ENCODE measurements around the gene BAIAP2. TPM values are rescaled to one million over a fixed set of nuclear protein-coding genes. Genes with fewer than 3 reads are reported as not detected.

The BAIAP2 gene
- 45.8 TPM for total RNA-seq
- polyA plus RNA-seq (ENCODE audit: insufficient read depth, low read depth, low replicate concordance) = 44.5 TPM
- long read RNA-seq, donor 1, partial matches to known transcripts = 6 of 8 reads
- long read RNA-seq, donor 1, other reads (novel, unspliced or antisense) = 0 of 8 reads
- long read RNA-seq, donor 2, partial matches to known transcripts = 10 of 16 reads
- long read RNA-seq, donor 2, other reads (novel, unspliced or antisense) = 0 of 16 reads
- long read RNA-seq, donor 3, partial matches to known transcripts = 0 of 9 reads
- long read RNA-seq, donor 3, other reads (novel, unspliced or antisense) = 0 of 9 reads
- long read RNA-seq, donor 4, partial matches to known transcripts = 0 of 4 reads
- long read RNA-seq, donor 4, other reads (novel, unspliced or antisense) = 0 of 4 reads
- long read RNA-seq, donor 5, partial matches to known transcripts = 0 of 2 reads
- long read RNA-seq, donor 5, other reads (novel, unspliced or antisense) = 0 of 2 reads
- long read RNA-seq, donor 6, partial matches to known transcripts = 10 of 12 reads
- long read RNA-seq, donor 6, other reads (novel, unspliced or antisense) = 0 of 12 reads
- long read RNA-seq, donor 7, partial matches to known transcripts = 10 of 29 reads
- long read RNA-seq, donor 7, other reads (novel, unspliced or antisense) = 12 of 29 reads
- long read RNA-seq, donor 8, partial matches to known transcripts = 5 of 7 reads
- long read RNA-seq, donor 8, other reads (novel, unspliced or antisense) = 0 of 7 reads
- long read RNA-seq, donor 9, partial matches to known transcripts = 0 of 3 reads
- long read RNA-seq, donor 9, other reads (novel, unspliced or antisense) = 0 of 3 reads
- long read RNA-seq, donor 10, partial matches to known transcripts = 0 of 2 reads
- long read RNA-seq, donor 10, other reads (novel, unspliced or antisense) = 0 of 2 reads

GRCh38 chr17:81034779-81035520 lies at the start of gene BAIAP2:
Gene BAIAP2 (plus strand): TSS chr17:81035151. CDS start chr17:81035255, 104 bp downstream.
- no peaks in the 10 kb centered on the region for H3K9me3 ChIP-seq (ENCODE audit: control insufficient read depth in 2 of 3, insufficient read depth in 1 of 3, low read length in 3 of 3)
- peak within 1 kb of the TSS; percentile 62 to 82 (median 75) for H3K4me3 ChIP-seq (ENCODE audit: low read length in 3 of 3)
- H3K27me3 ChIP-seq (ENCODE audit: control insufficient read depth, insufficient read depth, low read length) = no peaks in the 10 kb centered on the region
- FAIRE-seq = no peak
- no peak for TF ChIP-seq CTCF (IDR thresholded peaks at IDR 0.05; ENCODE audit: borderline replicate concordance, extremely low read depth, insufficient read depth)
- intact Hi-C loops (cut with DNase I) = no loop called here
- peaks cover 0 to 59% (median 25%) of the 10 kb centered on the region in 3 donors for H3K4me1 ChIP-seq (ENCODE audit: control insufficient read depth in 2 of 3, insufficient read depth in 2 of 3, low read depth in 1 of 3, low read length in 3 of 3)
- H3K9ac ChIP-seq (ENCODE audit: low read length in 3 of 3) = peak within 1 kb of the TSS; percentile 33 to 82 (median 69)
- peaks cover 0 to 4% (median 0%) of the 10 kb centered on the region in 3 donors for H3K36me3 ChIP-seq (ENCODE audit: control insufficient read depth in 2 of 3, insufficient read depth in 3 of 3, low read length in 3 of 3)
- H3K27ac ChIP-seq (ENCODE audit: low read depth in 2 of 2, low read length in 2 of 2) = peak within 1 kb of the TSS; percentile 53 to 74
- peak; percentile 95 to 99 (median 98) for DNase-seq

- Histone ChIP-seq H3K4me1 (ENCODE audit: control insufficient read depth in 2 of 3, insufficient read depth in 2 of 3, low read depth in 1 of 3, low read length in 3 of 3) (peaks cover 0 to 15% (median 9%) of the 10 kb centered on the region in 3 donors), H3K36me3 (ENCODE audit: control insufficient read depth in 2 of 3, insufficient read depth in 3 of 3, low read length in 3 of 3) (no peaks in the 10 kb centered on the region), H3K9me3 (ENCODE audit: control insufficient read depth in 2 of 3, insufficient read depth in 1 of 3, low read length in 3 of 3) (no peaks in the 10 kb centered on the region), H3K27me3 (ENCODE audit: control insufficient read depth, insufficient read depth, low read length) (no peaks in the 10 kb centered on the region), H3K4me3 (ENCODE audit: low read length in 3 of 3) (no peak overlapping the region), H3K9ac (ENCODE audit: low read length in 3 of 3) (no peak overlapping the region), H3K27ac (ENCODE audit: low read depth in 2 of 2, low read length in 2 of 2) (no peak overlapping the region)
- TF ChIP-seq CTCF (IDR thresholded peaks at IDR 0.05; ENCODE audit: borderline replicate concordance, extremely low read depth, insufficient read depth) = no peak
- intact Hi-C loops (cut with DNase I) = loop anchor here (5.0 kb wide), 1 partner anchor 116 kb away; no protein-coding TSS in a partner anchor
- DNase-seq = no peak
- FAIRE-seq = no peak
These were observed 48.9 kb upstream of the BAIAP2 start for GRCh38 chr17:80986046-80986445.

- FAIRE-seq (no peak), DNase-seq (peak in 1 of 5 donors; percentile 49)
- Histone ChIP-seq H3K27me3 (ENCODE audit: control insufficient read depth, insufficient read depth, low read length) (no peaks in the 10 kb centered on the region), H3K4me3 (ENCODE audit: low read length in 3 of 3) (no peak overlapping the region), H3K9me3 (ENCODE audit: control insufficient read depth in 2 of 3, insufficient read depth in 1 of 3, low read length in 3 of 3) (no peaks in the 10 kb centered on the region), H3K9ac (ENCODE audit: low read length in 3 of 3) (no peak overlapping the region), H3K4me1 (ENCODE audit: control insufficient read depth in 2 of 3, insufficient read depth in 2 of 3, low read depth in 1 of 3, low read length in 3 of 3) (peaks cover 0 to 17% (median 9%) of the 10 kb centered on the region in 3 donors), H3K36me3 (ENCODE audit: control insufficient read depth in 2 of 3, insufficient read depth in 3 of 3, low read length in 3 of 3) (no peaks in the 10 kb centered on the region), H3K27ac (ENCODE audit: low read depth in 2 of 2, low read length in 2 of 2) (no peak overlapping the region)
- no peak for TF ChIP-seq CTCF (IDR thresholded peaks at IDR 0.05; ENCODE audit: borderline replicate concordance, extremely low read depth, insufficient read depth)
- intact Hi-C loops (cut with DNase I) = loop anchor here (5.0 kb wide), 1 partner anchor 115 kb away; no protein-coding TSS in a partner anchor
These were observed 48.0 kb upstream of the BAIAP2 start for GRCh38 chr17:80986816-80987475.

All from kidney (tissue), 22 donors.